ENCODE data around the gene DSCAM.

GRCh38 chr21:40294345-40294744, 552.6 kb downstream of the DSCAM start:
- TF ChIP-seq POLR2A (IDR thresholded peaks at IDR 0.05), result no peak
- TF ChIP-seq CTCF (IDR thresholded peaks at IDR 0.05 in 8 of 11, conservative IDR thresholded peaks at IDR 0.05 in 3 of 11), result no peak

Measured in spleen (tissue), 7 donors.